ENCODE measurements around the gene PDPK1. TPM values are rescaled to one million over a fixed set of nuclear protein-coding genes. Genes with fewer than 3 reads are reported as not detected.

The PDPK1 gene
- total RNA-seq, 4 donors from 2014 or later: 35.3 to 40.4 (median 39.0) TPM

GRCh38 chr16:2501946-2502895 lies 35.6 kb upstream of the PDPK1 start:
- no peak overlapping the region for H3K4me3 ChIP-seq (ENCODE audit: low read depth, poor library complexity, severe bottlenecking)
- DNase-seq (ENCODE audit: low spot score in 2 of 2): no peak
- TF ChIP-seq CTCF (IDR thresholded peaks at IDR 0.05): no peak
- TF ChIP-seq POLR2A (IDR thresholded peaks at IDR 0.05): no peak
- intact Hi-C loops (cut with DNase I; ENCODE audit: low total_unique reads): loop anchor here (10.0 kb wide), 1 partner anchor 267 kb away; the partner anchor contains the start of gene DNASE1L2
- 71 to 81% methylated on average over 15 of the region's 18 CpGs for WGBS, 2 donors

- 89 to 91% methylated on average over 14 of the region's 14 CpGs for WGBS, 2 donors
- no peak overlapping the region for H3K4me3 ChIP-seq (ENCODE audit: low read depth, poor library complexity, severe bottlenecking)
- intact Hi-C loops (cut with DNase I; ENCODE audit: low total_unique reads): loop anchor here (10.0 kb wide), 1 partner anchor 271 kb away; the partner anchor contains the start of gene DNASE1L2
- no peak for TF ChIP-seq CTCF (IDR thresholded peaks at IDR 0.05)
- TF ChIP-seq POLR2A (IDR thresholded peaks at IDR 0.05): no peak
- no peak for DNase-seq (ENCODE audit: low spot score in 2 of 2)
Observed at GRCh38 chr16:2505695-2506094, 32.1 kb upstream of the PDPK1 start.

- H3K4me3 ChIP-seq (ENCODE audit: low read depth, poor library complexity, severe bottlenecking): no peak overlapping the region
- WGBS, 2 donors: 79 to 80% methylated on average over 14 of the region's 14 CpGs
- TF ChIP-seq CTCF (IDR thresholded peaks at IDR 0.05): no peak
- no peak for DNase-seq (ENCODE audit: low spot score in 2 of 2)
- intact Hi-C loops (cut with DNase I; ENCODE audit: low total_unique reads): loop anchor here (10.0 kb wide), 1 partner anchor 272 kb away; the partner anchor contains the start of gene DNASE1L2
Observed at GRCh38 chr16:2507052-2507659, 30.7 kb upstream of the PDPK1 start.

- no peak overlapping the region for H3K4me3 ChIP-seq (ENCODE audit: low read depth, poor library complexity, severe bottlenecking)
- DNase-seq (ENCODE audit: low spot score in 2 of 2): no peak
- WGBS, 2 donors: 85 to 86% methylated on average over 8 to 11 of the region's 11 CpGs
- TF ChIP-seq CTCF (IDR thresholded peaks at IDR 0.05): no peak
- no peak for TF ChIP-seq POLR2A (IDR thresholded peaks at IDR 0.05)
- intact Hi-C loops (cut with DNase I; ENCODE audit: low total_unique reads): loop anchor here (10.0 kb wide), 1 partner anchor 273 kb away; the partner anchor contains the start of gene DNASE1L2
Observed at GRCh38 chr16:2507665-2508064, 30.2 kb upstream of the PDPK1 start.

- 89 to 93% methylated on average over 17 to 18 of the region's 18 CpGs for WGBS, 2 donors
- no peak for TF ChIP-seq POLR2A (IDR thresholded peaks at IDR 0.05)
- no peak for TF ChIP-seq CTCF (IDR thresholded peaks at IDR 0.05)
- H3K4me3 ChIP-seq (ENCODE audit: low read depth, poor library complexity, severe bottlenecking): no peak overlapping the region
- intact Hi-C loops (cut with DNase I; ENCODE audit: low total_unique reads): loop anchor here (10.0 kb wide), 1 partner anchor 274 kb away; the partner anchor contains the start of gene DNASE1L2
- no peak for DNase-seq (ENCODE audit: low spot score in 2 of 2)
Observed at GRCh38 chr16:2508722-2509400, 29.0 kb upstream of the PDPK1 start.

Data from lower leg skin (tissue), 4 donors.